Muscle of back (tissue), 11 donors: ENCODE measurements around the gene MED13. TPM values are rescaled to one million over a fixed set of nuclear protein-coding genes. Genes with fewer than 3 reads are reported as not detected.
"Not testable (repeated sequence)": the region's sequence is repeated elsewhere in the genome, so short reads cannot be mapped to it uniquely, and the experiment has no call there.

Experiments
- DNase-seq, 3 donors: peaks; one replicate each; pipeline versions ENCODE4 v3.0.0 to v3.0.0-alpha.2; 2013
- polyA plus RNA-seq, 10 donors: library from polyadenylated mRNA; unstranded; fragments of 120-200 nt; gene quantifications; one replicate each; pipeline ENCODE4 v1.2.1, GENCODE V29; 2013; ENCODE audit not compliant: insufficient read length in 10 of 10

The MED13 gene
- polyA plus RNA-seq, 10 donors, result 24.6 to 35.8 (median 30.6) TPM

DNA sequence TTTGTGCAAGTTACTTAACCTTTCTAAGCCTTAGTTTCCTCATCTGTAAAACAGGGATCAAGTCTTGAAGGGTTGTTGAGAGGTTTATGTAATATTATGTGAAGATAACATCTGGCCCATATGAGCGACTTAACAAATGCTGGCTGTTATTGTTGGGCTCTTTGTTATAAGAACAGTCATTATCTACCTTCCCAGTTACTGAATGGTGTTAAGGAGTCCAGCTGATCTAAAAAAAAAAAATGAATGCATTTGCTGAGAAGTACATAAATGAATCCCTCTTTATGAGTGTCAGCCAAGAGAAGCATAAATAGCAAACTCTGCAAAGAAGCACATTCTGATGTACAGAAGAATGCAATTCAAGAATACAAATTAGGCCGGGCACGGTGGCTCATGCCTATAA is 24.3 kb upstream of the MED13 start:
- no peak for DNase-seq

DNA sequence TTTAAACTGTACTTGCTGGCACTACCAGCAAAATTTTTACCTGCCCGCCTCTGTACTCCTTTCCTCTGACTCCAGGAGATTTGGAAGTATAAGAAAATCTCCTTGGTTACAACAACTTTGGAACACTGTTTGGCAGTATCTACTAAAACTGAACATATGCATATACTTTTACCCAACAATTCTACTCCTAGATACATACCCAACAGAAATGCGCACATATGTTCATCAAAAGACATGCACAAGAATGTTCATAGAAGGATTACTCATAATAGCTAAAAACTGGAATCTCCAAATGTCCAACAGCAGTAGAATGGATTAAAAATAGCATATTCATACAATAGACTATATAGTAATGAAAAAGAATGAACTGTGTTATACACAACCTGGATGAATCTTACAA is 21.7 kb upstream of the MED13 start:
- DNase-seq, result no peak

GRCh38 chr17:62085511-62086408 is 20.7 kb upstream of the MED13 start:
- no peak for DNase-seq

DNA sequence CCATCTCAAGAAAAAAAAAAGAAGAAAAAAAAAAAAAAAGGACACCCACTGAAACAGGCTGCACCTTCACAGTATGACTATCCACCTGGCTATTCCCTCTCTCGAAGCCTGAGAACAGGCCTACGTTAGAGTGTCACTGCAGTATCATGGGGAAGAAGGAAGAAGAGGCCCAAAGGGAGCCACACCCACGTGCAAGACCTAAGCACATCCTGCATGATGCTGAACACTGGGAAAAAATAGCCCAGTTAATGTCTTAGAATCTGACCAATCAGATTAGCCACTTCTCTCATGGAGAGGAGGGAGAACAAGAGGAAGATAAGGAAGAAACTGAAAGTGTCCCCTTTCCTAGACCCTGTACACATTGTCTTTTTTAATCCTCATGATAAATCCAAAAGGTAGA is 19.5 kb upstream of the MED13 start:
- DNase-seq, result no peak

GRCh38 chr17:62083651-62084050 is 18.6 kb upstream of the MED13 start:
- no peak for DNase-seq

DNA sequence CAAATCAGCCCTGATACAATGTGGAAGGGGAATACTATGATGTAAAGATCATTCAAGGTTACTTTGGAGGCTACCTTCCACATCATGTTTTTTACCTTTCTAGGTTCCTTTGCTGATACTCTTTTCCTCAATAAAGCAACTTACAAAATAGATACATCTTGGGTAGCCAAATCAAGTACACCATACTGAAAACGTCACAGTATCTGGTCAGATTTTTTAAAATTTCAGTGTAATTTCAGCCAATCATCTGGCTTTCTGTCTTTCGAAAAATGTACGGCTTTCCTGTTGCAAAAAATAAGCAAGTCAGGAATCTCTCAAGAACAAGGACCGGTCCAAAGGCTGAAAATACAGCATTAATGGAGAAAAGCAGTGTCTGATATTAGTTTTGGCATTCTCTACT is 15.6 kb upstream of the MED13 start:
- no peak for DNase-seq

DNA sequence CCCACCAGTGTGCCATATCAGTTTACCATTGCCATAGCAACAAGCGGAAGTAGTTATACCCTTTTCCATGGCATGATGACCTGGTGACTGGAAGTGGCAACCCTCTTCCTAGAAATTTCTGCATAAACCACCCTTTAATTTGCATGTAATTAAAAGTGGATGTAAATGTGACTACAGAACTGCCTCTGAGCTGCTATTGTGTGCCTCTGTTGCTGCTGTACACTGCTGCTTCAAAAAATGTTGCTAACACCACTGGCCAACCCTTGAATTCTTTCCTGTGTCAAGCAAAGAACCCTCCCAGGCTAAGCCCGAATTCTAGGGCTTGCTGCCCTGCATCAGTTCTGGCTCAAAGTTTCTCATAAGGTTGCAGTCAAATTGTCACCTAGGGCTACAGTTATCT is 12.9 kb upstream of the MED13 start:
- DNase-seq, result no peak

GRCh38 chr17:62076864-62077788 is 12.0 kb upstream of the MED13 start:
- DNase-seq, result no peak

- no peak for DNase-seq
Observed at GRCh38 chr17:62075308-62075815, 10.3 kb upstream of the MED13 start.

DNA sequence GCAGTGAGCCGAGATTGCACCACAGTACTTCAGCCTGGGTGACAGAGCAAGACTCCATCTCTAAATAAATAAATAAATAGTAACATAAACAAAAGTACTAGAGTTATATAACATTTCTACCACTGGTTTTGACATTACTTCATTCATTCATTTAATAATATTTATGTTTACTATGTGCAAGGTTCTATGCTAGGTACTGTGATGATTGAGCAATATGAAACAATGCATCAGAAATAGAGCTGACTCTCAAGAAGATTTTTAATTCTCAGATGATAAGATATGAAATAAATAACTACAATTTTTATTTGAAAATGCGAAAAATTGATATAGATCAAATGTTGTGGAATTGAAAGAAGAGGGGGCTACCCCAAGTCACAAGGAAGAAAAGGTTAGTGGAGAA is 8.9 kb upstream of the MED13 start:
- DNase-seq, result no peak

- DNase-seq, result not testable (repeated sequence)
Observed at GRCh38 chr17:62072855-62073254, 7.8 kb upstream of the MED13 start.

- DNase-seq, result no peak
Observed at GRCh38 chr17:62070900-62071299, 5.8 kb upstream of the MED13 start.

DNA sequence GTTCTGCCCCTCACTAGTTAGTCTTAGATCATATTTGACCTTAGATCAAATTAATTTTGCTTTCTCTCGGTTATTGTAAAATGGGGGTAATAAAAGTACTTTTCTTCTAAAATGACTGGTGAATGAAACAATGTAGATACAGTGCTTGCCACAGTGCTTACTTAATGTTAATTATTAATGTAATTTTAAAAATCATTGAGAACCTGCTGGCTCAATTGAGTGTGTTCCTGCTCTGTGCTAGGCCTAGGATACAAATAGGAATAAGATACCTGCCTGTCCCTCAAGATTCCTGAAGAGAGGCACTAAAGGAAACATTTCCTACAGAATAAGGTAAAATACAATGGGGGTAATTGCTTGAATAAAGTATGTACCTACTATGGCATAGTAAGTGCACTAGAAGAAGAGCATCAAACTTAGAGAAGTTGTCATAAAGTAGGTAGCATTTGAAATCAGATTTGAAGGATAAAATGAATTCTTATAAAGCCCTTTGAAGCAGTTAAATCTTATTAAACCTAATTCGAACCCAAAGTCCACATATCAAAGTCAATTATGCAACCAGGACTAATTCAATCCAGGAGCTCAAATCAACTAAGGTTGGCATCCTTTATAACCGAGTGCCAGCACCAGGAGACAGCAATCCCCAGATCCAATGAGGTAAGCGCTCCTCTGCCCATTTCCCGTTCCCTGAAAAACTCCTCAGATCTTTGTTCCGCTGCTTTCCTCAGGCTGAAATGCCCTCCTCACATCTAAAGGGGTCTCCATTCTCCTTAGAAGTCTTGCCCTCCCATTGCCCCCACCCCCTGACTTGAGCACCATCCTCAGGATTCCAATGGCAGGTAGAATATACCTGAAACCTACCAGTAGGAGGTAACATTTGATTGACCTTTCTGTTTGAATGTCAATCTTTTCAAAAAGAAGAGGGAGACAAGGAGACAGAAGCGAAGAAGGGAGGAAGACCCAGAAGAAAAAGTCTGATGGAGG is 2.4 kb upstream of the MED13 start:
- no peak for DNase-seq

GRCh38 chr17:62065611-62066468 is 762 bp upstream of the MED13 start:
- DNase-seq, result peak; percentile 98 to 99 (median 98)

DNA sequence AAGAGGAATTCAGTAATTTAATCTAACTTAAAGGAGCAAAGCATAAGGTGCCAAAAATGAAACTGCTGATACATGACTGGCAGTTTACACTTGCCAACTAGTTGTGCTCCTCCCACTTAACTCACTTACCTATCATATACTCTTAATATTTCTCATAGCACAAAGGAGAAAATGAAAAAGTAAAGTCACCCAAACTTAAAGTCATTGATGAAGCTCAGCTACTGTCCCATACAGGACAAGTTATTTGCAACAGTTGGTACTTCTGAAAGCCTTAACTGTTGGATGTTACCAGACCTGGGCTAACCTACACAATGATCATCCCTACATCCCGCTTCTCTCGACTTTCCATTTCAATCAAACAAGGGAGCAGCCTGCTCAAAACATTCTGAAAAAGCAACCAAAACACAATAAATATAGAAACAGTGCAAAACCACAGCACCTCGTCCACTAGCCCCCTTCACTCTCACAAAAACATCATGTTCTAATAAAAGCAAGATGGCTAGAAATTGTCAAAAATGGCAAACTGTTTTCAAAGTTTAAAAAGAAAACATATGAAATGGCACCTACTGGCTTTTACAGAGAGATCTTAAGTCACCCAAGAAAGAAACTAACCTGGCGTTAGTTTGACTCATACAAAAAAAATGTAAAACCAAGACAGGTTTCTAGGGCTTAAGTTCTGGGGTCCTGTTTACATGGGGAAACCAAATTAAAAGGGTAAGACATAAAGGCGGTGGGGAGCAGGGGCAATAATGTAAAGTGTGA is 868 bp downstream of the MED13 start:
- peak in 2 of 3 donors; percentile 11 to 31 for DNase-seq

GRCh38 chr17:62062944-62063343 is 2.1 kb downstream of the MED13 start:
- DNase-seq, result peak in 1 of 3 donors; percentile 8

DNA sequence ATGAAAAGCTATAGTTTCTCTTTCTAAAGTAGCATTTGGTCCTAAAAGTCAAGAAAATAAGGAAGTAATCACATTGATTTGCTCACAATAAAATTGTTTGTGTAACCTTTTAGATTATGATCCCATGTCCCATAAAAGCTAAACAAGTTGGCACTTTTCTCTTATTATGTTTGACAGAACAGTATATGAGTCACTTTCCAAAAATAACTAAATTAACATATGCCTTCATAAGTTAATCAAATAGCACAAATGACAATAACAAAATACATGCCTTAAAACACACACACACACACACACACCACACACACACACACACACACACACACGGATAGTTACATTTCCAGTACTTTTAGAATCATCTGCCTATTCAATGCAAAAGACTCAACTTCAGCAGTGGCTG is 2.8 kb downstream of the MED13 start:
- peak in 1 of 3 donors; percentile 6 for DNase-seq

GRCh38 chr17:62059414-62059813 is 5.7 kb downstream of the MED13 start:
- DNase-seq, result no peak

DNA sequence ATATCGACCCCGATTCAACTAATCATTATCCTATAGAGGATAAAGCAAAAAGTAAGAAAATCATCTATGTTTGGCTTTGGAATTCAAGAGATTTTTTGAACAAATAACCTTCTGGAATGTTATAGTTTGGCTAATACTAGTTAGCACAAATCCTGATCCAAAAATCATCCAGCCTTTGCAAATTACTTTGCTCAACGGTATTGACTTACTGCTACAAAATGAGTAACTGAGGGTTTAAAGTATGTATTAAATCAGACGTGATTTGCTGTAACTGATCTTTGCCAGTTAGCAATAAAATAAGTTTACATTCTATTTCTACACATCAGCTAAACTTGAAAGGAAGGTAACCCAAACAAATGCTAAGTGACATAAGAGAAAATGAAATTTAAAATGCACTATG is 6.5 kb downstream of the MED13 start:
- DNase-seq, result no peak
